Stimulated activated CD8-positive, alpha-beta memory T cell treated with anti-CD3 and anti-CD28 coated beads, Interleukin-2, amount 100 ng/mL, for 1 hour (primary cell): Measurements from ENCODE around the gene NFATC2.

ENCODE experiments used
- DNase-seq, 2 donors: peaks; one replicate each; pipeline ENCODE4 v3.0.0-alpha.2; 2020; ENCODE audit warnings: low read depth in 2 of 2

The NFATC2 gene

GRCh38 chr20:51450984-51451383, 91.5 kb downstream of the NFATC2 start:
- no peak for DNase-seq

GRCh38 chr20:51450221-51450712, 92.3 kb downstream of the NFATC2 start:
- DNase-seq, result no peak

GRCh38 chr20:51449498-51450220, 92.9 kb downstream of the NFATC2 start:
- no peak for DNase-seq

- no peak for DNase-seq
Measured at GRCh38 chr20:51447765-51448148, 94.8 kb downstream of the NFATC2 start.

GRCh38 chr20:51447097-51447764, 95.3 kb downstream of the NFATC2 start:
- no peak for DNase-seq

GRCh38 chr20:51446656-51447055, 95.9 kb downstream of the NFATC2 start:
- no peak for DNase-seq

DNA sequence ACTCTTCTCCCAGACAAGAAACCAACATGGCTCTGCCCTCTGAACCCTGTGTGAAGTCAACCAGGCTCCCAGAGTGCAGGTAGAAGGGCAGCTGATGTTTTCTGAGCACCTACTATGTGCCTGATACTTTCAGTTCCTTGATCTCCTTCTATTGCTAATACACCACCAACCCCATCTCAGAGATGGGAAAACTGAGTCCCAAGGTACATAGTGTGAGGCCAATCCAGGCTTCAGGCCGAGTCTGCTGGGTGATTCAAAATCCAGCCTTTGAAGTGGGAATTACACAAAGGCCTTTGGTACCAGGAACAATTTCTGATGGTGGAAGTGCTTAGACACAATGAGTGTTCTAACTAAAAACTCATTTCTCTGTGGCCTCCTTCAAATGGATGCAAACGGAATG, 96.3 kb downstream of the NFATC2 start:
- DNase-seq, result no peak

DNA sequence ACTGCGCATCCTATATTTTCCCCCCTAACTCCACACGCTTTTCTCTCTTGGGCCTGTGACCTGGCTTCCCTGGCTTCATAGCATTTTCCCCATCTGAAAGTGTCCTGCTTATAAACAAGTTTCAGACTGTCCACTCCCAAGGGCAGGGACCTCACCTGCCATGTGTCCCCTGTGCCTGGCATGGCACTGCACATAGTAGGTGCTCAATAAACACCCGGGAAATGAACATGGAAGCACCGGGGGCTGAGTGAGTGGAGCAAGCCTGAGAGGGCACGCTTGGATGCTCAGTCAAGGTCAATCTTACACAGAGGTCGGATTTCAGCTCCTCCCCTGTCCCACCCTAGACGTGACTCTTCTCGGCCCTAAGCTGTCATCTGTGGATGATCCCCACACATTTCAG, 96.9 kb downstream of the NFATC2 start:
- DNase-seq, result no peak

DNA sequence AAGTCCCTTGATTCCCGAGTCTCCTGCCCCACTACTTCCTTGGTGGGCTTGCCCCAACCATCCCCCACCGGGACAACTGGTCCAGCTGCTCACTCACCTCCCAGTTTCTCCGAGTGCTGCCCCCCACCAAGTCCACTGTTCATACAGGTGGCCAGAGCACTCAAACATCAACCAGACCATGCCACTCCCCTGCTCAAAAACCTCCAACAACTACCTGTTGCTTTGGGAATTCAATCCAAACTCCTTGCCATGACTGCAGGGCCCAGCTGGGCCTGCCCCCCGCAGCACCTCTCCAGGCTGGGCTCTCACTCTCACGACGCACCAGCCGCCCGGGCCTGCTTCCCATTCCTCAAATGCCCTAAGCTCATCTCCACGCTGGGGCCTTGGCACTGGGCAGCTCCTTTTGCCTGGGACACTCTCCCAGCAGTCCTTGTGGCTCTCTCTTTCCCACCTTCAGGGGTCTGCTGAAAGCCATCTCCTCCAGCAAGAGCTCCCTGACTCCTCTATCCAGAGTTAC, 97.5 kb downstream of the NFATC2 start:
- no peak for DNase-seq

- DNase-seq, result no peak
Measured at GRCh38 chr20:51444467-51444866, 98.1 kb downstream of the NFATC2 start.

DNA sequence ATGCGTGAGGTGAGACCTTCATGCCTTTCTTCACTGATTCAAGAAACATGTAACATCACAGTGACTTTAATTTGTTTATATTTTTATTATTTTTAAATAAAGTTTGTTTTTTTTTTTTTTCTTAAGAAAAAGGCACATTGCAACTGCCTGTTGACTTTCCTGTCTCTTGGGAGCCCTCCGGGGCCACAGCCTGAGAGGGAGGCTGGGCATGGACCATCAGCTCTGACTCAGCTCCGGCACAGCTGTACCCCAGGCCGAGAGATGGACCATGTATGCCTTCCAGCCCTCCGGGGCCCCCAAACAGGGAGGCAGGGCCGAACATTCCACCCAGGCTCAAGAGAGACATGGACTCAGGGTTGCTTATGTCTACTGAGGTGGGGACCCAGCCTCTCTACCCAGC, 99.9 kb downstream of the NFATC2 start:
- DNase-seq, result no peak

GRCh38 chr20:51440589-51440988, 101.9 kb downstream of the NFATC2 start:
- DNase-seq, result no peak

- no peak for DNase-seq
Measured at GRCh38 chr20:51439160-51439689, 103.3 kb downstream of the NFATC2 start.

GRCh38 chr20:51438136-51438535, 104.4 kb downstream of the NFATC2 start:
- DNase-seq, result no peak

GRCh38 chr20:51437182-51437924, 105.2 kb downstream of the NFATC2 start:
- DNase-seq, result no peak

DNA sequence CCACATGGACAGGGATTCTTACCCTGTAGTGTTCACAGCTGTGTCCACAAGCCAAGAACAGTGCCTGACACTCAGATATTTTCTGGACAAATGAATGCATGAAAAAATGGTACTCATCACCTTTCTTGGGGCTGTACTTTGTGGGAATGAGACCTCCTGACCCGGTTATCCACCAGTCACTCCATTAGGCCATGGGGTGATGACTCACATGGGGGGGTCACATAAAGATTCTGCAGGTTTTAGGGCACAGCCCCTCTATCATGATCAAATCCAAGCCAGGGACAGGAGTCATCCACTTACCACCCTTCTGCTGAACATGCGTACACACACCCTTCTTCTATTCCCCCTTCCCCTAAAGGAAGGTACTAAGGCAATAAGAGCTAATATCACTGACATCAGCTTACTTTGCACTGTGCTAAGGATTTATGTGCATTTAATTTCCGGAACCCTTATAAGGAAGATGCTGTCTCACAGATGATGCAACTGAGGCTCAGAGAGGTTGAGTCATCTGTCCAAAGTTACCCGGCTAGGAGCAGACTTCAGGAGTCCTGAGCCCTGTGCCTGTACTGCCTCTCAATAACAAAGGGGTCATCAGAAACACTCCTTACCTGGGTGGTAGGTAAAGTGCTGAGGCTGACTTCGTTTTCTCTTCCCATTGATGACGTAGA, 107.8 kb downstream of the NFATC2 start:
- no peak for DNase-seq

GRCh38 chr20:51434026-51434425, 108.5 kb downstream of the NFATC2 start:
- DNase-seq, result no peak

- DNase-seq, result no peak
Measured at GRCh38 chr20:51432875-51433274, 109.6 kb downstream of the NFATC2 start.

DNA sequence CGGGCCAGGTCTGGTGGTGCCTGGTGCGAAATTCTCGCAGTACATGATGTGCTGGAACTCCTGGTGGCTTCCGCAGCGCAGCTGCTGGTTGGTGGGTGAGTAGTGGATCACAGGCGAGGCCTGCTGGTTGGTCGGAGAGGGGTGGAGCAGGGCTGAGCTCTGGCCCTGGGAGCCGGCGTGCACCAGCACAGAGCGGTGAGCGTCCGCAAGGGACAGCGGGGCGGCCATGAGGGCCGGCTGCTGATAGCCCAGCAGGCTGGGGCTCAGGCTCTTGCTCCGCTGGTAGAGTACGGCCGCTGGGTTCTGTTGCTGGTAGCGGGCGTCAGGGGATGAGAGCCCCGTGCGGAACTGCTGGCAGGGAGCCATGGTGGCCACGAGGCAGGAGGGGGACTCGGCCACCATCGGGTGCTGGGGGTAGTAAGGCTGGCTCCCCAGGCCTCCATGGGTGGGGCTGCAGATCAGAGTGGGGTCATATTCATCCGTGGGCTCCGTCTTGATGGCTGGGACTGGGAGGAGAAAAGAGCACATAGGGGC, 110.2 kb downstream of the NFATC2 start:
- DNase-seq, result no peak

DNA sequence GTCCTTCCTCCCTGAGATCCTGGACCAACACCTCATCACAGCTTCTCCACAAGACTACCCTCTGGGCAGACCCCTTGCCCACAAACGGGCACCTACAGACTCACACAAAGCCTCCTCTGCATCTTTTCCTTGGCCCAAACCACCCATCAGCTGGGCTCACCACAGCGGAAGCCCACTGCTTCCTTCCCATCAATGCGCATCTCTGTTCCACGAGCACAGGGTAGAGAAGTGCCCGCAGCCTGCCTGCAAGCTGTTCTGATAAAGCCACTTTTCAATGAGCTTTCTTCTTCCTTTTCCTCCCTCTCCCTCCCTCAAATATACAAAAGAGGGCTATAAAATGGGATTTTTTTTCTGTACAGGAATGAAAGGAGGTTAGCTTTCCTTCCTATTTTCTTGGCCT, 111.2 kb downstream of the NFATC2 start:
- DNase-seq, result no peak

- DNase-seq, result no peak
Measured at GRCh38 chr20:51430198-51430950, 112.1 kb downstream of the NFATC2 start.
